ENCODE results near the gene ANO1. TPM values are rescaled to one million over a fixed set of nuclear protein-coding genes. Genes with fewer than 3 reads are reported as not detected.

Gene ANO1
- total RNA-seq, 2 donors from 2014 or later: 34.6 to 43.9 TPM

GRCh38 chr11:70031631-70032469 is 46.3 kb upstream of the ANO1 start:
- Histone ChIP-seq H3K4me1 (replicated peaks) (no peaks in the 10 kb centered on the region), H3K27me3 (replicated peaks; ENCODE audit: insufficient read depth) (no peaks in the 10 kb centered on the region), H3K4me3 (no peak overlapping the region), H3K36me3 (no peaks in the 10 kb centered on the region), H3K9me3 (no peaks in the 10 kb centered on the region), H3K27ac (no peak overlapping the region)
- DNase-seq (ENCODE audit: low spot score): no peak
- 88% methylated on average over 18 of the region's 18 CpGs for WGBS
- intact Hi-C loops (cut with DNase I): no loop called here
- TF ChIP-seq, protein P1, sequence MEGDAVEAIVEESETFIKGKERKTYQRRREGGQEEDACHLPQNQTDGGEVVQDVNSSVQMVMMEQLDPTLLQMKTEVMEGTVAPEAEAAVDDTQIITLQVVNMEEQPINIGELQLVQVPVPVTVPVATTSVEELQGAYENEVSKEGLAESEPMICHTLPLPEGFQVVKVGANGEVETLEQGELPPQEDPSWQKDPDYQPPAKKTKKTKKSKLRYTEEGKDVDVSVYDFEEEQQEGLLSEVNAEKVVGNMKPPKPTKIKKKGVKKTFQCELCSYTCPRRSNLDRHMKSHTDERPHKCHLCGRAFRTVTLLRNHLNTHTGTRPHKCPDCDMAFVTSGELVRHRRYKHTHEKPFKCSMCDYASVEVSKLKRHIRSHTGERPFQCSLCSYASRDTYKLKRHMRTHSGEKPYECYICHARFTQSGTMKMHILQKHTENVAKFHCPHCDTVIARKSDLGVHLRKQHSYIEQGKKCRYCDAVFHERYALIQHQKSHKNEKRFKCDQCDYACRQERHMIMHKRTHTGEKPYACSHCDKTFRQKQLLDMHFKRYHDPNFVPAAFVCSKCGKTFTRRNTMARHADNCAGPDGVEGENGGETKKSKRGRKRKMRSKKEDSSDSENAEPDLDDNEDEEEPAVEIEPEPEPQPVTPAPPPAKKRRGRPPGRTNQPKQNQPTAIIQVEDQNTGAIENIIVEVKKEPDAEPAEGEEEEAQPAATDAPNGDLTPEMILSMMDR (IDR thresholded peaks at IDR 0.05): no peak
- TF ChIP-seq POLR2A (IDR thresholded peaks at IDR 0.05) (no peak), POLR2AphosphoS5 (IDR thresholded peaks at IDR 0.05) (no peak)

DNA sequence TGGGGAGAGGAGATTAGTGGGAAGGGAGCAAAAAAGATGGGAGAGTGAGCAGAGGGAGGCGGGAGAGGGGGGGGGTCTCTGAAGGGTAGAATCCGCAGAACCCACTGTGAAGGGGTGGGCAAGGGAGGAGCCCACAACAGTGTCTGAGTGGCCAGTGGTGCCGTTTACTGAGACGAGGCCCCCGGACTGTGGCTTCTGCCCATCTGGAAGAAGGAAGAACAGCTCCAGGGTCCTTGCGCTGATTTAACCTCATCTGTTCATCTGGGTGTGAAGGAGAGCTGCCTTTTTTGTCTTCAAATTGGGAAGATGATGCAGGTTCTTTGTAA is 45.7 kb upstream of the ANO1 start:
- DNase-seq (ENCODE audit: low spot score): no peak
- Histone ChIP-seq H3K27me3 (replicated peaks; ENCODE audit: insufficient read depth) (no peaks in the 10 kb centered on the region), H3K36me3 (no peaks in the 10 kb centered on the region), H3K4me3 (no peak overlapping the region), H3K9me3 (no peaks in the 10 kb centered on the region), H3K27ac (no peak overlapping the region), H3K4me1 (replicated peaks) (no peaks in the 10 kb centered on the region)
- intact Hi-C loops (cut with DNase I): no loop called here
- 90% methylated on average over 6 of the region's 6 CpGs for WGBS
- TF ChIP-seq POLR2AphosphoS5 (IDR thresholded peaks at IDR 0.05) (no peak), POLR2A (IDR thresholded peaks at IDR 0.05) (no peak)
- TF ChIP-seq, protein P1 (IDR thresholded peaks at IDR 0.05): no peak

DNA sequence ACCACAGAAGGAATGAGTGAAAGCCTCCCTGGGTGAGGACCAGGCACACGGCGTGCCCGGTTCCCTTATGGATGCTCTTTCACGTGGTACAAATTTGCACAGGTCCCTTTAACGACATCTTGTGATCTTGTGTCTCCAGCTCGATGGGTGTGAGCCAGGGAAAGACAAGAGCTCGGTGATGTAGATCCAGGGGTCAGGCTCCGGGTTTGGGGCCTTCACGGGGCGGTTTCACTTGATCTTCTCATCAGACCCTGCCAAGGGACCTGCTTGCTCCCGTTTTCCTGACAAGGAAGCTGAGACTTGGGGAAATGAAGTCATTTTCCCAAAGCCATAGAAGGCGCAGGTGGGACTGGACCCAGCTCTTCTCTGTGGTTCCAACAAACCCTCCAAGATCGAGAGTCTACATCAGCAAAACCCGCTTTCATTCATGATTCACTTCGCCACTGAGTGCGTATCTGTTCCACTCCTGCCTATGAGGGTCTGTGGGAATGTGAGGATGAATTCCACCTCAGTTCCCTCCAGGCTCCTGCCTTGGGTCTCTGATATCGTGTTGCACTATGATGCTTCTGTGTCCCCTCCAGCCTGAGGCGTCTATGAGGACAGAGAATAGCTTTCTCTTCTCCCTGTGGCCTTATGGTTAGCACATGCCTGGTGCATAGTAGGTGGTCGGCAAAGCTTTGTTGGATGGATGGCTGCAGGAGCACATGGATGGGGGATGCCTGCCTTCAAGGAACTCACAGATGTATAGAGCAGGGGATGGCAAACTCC is 45.0 kb upstream of the ANO1 start:
- no peak overlapping the region for H3K27ac ChIP-seq
- no peaks in the 10 kb centered on the region for H3K9me3 ChIP-seq
- no peaks in the 10 kb centered on the region for H3K4me1 ChIP-seq (replicated peaks)
- 92% methylated on average over 18 of the region's 19 CpGs for WGBS
- intact Hi-C loops (cut with DNase I): no loop called here
- DNase-seq (ENCODE audit: low spot score): no peak
- TF ChIP-seq POLR2A (IDR thresholded peaks at IDR 0.05): no peak
- TF ChIP-seq, protein P1 (IDR thresholded peaks at IDR 0.05): no peak
- TF ChIP-seq POLR2AphosphoS5 (IDR thresholded peaks at IDR 0.05): no peak
- no peaks in the 10 kb centered on the region for H3K27me3 ChIP-seq (replicated peaks; ENCODE audit: insufficient read depth)
- H3K36me3 ChIP-seq: no peaks in the 10 kb centered on the region
- no peak overlapping the region for H3K4me3 ChIP-seq

DNA sequence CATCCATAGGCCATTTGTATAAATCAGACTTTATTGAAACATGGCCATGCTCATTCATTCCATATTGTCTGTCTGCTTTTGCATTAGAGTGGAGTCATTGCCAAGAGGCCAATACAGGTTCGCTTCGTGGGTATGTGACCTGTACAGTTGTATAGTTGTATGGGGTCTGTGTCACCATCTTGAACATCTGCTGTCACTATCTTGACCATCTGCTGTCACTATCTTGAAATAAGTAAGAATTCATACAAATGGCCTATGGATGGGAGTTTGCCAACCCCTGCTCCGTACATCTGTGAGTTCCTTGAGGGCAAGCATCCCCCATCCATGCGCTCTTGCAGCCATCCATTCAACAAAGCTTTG is 44.4 kb upstream of the ANO1 start:
- Histone ChIP-seq H3K4me1 (replicated peaks) (no peaks in the 10 kb centered on the region), H3K4me3 (no peak overlapping the region), H3K9me3 (no peaks in the 10 kb centered on the region), H3K27ac (no peak overlapping the region), H3K27me3 (replicated peaks; ENCODE audit: insufficient read depth) (no peaks in the 10 kb centered on the region), H3K36me3 (no peaks in the 10 kb centered on the region)
- intact Hi-C loops (cut with DNase I): no loop called here
- 98% methylated on average over 4 of the region's 4 CpGs for WGBS
- TF ChIP-seq POLR2AphosphoS5 (IDR thresholded peaks at IDR 0.05): no peak
- TF ChIP-seq POLR2A (IDR thresholded peaks at IDR 0.05): no peak
- TF ChIP-seq, protein P1 (IDR thresholded peaks at IDR 0.05): no peak
- no peak for DNase-seq (ENCODE audit: low spot score)

All from prostate gland (tissue), 2 donors.